DMS153 treated with DMSO at 0.1 percent for 48 hours (cell line): ENCODE data around the gene TMEM164.
"Not testable (repeated sequence)": the region's sequence is repeated elsewhere in the genome, so short reads cannot be mapped to it uniquely, and the experiment has no call there.

Source experiments
- DNase-seq: peaks from one replicate; lab custom pipeline; 2025; ENCODE audit not compliant: unreplicated experiment; lab: John Stamatoyannopoulos, UW

The TMEM164 gene

GRCh38 chrX:110002300-110003166, at the start of gene TMEM164:
Gene TMEM164, plus strand, starts transcription at chrX:110003114. Its CDS starts 661 bp downstream, at chrX:110003775.
- peak; percentile 34 for DNase-seq

DNA sequence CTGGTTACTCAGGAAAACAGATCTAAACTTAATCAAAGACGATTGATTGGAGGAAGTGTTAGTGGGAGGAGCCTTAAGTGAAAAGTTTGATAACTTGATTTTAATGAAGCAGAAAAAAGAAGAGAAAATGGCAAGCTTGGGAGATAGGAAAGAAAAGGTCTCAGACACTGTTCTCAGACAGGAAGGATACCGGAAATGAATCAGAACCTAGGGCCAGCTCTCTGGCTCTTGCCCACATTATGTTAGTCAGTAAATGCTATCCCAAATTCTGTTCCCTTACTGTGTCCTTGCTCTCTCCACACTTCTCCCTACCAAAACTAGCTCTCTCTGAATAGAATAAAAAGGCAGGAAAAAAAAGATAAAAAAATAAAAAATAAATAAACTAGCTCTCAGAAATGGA, 48.6 kb upstream of the TMEM164 start:
- DNase-seq = no peak

DNA sequence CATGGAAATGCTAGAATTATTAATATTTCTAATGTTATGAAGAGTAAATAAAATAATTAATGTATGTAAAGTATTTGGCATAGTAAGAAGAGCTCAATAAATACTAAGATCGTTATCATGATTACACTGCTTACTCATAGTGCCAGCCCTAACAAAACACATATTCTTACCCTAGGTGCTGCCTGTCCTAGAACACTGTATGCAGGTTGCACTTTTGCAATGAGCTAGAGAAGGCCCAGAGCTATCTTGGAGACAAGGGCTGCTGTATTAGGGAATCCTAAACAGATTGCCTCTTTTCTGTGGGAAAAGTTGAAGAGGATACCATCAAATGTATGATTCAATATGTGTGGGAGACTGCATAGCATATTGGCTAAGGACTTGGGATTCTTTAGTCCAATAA, 48.0 kb upstream of the TMEM164 start:
- DNase-seq = no peak

- no peak for DNase-seq
Observed at GRCh38 chrX:109958266-109958665, 44.6 kb upstream of the TMEM164 start.

DNA sequence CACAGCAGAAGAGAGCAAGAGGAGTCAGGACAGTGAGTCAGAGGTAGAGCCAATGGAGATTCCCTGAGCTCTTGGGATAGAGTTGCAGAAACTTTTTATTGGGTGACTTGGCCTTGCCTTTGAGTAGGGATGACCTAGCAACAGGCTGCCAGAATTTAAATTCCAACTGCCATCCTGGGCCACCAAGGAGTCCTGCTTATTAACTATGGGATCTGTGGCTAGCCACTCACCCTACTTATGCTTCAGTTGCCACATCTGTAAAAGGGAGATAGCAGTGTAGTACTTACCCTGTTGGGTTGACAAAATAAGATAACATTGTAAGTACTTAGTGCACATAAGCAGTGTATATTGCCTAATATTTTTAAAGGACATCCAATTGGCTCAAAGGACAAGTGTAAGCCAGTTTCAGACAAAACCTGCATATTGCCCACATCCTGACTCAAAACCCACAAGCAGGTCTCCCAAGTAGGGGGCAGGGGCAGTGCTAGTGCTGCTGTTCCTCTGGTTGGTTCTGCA, 43.5 kb upstream of the TMEM164 start:
- DNase-seq = no peak

DNA sequence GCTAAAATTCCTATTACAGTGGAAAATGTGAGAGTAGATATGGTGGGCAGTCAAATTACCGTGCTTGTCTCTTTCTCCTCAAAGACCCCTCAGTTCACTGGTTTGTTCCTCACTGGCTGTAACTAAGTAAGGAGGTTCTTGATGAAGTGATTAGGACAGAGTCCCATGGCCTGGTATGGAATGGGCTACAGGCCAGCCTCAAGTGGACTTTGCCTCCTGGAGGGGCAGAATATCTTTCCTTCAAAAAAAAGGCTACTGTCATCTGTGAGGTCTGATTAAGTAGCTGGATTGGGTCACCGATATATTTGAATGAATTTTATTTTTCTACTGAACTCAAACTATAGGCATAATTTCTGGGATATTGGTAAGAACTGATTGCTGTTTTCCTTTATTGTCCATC, 38.5 kb upstream of the TMEM164 start:
- DNase-seq = no peak

- no peak for DNase-seq
Observed at GRCh38 chrX:109966246-109966645, 36.7 kb upstream of the TMEM164 start.

GRCh38 chrX:109967156-109967555, 35.8 kb upstream of the TMEM164 start:
- DNase-seq = no peak

GRCh38 chrX:109970841-109971240, 32.1 kb upstream of the TMEM164 start:
- DNase-seq = not testable (repeated sequence)

DNA sequence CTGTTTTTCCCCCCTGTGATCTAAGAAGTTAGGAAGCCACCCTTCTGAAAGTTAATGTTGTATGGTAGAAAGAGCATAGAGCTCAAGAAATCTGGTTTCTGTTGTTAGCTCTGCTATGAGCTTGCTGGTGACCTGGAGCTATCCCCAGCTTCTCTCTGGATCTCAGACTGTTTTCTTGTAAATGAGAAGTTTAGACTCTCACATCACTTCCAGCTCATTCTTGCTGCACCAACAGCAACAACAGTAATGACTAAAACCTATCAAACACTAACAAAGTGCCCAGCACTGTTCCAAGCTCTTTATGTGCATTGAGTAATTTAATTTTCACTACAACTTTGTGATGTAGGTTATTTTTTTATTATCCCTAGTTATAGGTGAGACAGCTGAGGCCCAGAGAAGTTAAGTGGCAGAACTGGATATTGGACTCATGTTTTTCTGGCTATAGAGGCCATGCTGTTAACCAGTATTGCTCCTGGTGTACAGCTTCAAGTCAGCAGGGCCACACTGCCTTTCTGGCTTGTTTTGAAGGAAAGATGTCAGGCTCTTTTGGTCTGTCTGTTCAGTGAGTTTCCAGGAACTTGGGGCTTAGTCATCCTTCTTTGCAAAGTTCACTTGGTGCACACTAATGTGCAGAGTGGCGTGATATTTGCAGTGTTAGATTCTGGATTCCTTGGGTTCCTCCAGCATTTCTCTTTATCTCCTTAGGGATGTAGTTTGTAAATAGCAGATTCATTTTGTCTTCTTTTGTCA, 27.8 kb upstream of the TMEM164 start:
- no peak for DNase-seq

DNA sequence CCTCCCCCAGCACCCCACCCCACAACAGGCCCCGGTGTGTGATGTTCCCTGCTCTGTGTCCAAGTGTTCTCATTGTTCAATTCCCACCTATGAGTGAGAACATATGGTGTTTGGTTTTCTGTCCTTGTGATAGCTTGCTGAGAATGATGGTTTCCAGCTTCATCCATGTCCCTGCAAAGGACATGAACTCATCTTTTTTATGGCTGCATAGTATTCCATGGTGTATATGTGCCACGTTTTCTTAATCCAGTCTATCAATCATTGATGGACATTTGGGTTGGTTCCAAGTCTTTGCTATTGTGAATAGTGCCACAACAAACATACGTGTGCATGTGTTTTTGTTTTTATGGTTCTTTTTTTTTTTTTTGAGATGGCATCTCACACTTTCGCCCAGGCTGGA, 17.7 kb upstream of the TMEM164 start:
- not testable (repeated sequence) for DNase-seq

DNA sequence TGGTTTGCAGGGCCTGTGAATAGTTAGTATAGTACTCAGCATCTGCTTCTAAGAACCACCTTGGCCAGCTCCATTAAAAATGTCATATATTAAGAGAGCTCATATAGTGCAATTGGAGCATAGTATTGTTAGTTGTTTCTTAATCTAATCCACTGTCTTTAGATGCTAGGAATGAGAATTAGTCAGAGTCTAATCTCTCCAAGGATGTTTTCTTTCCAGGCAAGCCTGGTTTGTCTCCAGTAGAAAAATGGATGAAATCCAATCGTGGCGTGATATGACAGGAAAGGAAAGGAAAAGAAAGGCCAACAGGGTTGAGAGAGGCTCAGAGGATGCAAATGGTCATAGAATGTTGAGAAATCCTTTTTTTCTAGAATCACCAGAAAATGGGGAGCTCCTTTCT, 15.0 kb upstream of the TMEM164 start:
- DNase-seq = no peak

GRCh38 chrX:109990582-109991276, 12.2 kb upstream of the TMEM164 start:
- no peak for DNase-seq

DNA sequence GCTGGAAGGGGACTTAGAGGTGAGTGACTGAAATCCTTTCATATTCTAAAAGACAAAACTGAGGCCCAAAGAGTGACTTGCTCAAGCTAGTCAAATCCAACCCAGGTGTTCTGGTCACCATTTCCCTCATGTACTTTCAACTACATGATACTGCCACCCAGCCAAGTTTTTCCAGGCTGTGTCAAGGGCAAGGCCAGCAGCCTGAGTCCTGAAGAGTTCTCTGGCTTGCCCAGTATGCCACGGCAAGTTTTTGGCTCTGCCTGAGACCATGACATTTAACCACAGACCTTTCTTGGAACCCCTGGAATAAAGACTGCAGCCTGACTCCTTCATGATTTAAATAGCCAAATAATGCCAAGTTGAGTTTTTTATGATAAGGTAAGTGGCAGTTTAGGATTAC, 10.7 kb upstream of the TMEM164 start:
- DNase-seq = no peak

DNA sequence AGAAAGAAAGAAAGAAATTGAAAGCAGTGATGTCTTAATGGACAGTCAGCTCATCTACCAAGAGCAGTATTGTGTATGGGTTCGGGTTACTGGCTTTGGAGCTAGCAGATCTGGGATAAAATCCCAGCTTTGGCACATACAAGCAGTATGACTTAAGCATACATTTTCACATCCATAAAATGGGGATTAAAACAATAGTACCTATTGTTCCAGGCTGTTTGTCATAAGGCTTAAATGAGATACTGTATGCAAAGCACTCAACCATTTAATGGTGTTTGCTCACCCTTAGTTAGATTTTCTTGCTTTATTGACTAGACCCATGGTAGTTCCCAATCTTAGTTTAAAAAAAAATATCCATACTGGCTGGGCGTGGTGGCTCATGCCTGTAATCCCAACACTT, 7.8 kb upstream of the TMEM164 start:
- DNase-seq = no peak

DNA sequence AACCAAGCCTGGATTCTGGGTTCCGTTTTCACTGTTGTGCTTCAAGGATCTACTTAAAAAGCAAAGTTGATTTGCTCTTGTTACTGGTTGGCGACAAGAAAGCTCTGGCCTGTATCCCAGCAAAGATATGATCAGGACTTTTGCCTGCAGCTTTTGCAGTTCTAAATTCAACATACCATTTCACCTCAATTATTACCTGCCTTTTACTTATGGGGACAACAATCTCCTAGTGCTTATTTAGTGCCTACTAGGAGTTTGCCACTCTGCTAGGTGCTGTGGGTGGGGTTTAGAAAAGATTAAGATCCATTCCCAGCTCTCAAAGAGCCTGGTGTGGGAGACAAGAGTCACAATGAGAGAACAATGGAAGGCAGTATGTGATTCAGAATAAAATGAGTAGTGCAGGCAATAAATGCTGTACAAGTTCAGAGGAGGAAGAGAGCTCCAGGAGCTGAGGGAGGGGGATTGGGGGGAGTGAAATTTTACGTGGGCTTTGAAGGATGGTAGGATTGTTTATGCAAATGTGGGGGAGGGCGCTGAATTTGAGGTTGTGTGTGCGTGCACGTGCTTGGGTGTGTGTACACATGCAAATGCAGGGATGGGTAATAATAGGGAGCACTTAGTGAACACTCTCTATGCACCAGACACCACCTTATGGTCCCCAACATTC, 5.0 kb upstream of the TMEM164 start:
- DNase-seq = no peak

DNA sequence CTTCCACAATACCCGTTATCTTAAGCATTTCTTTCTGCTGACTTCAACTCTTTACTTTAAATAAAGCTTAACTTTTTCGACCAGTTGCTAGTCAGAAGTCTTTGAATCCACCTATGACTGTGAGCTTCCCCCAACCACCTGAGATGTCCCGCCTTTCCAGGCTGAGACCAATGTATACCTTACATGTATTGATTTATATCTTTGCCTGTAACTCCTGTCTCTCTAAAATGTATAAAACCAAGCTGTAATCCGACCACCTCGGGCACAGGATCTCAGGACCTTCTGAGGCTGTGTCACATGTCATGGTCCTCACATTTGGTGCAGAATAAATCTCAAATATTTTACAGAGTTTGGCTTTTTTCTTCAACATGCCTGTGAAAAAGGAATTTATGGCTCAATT, 2.9 kb upstream of the TMEM164 start:
- DNase-seq = no peak

DNA sequence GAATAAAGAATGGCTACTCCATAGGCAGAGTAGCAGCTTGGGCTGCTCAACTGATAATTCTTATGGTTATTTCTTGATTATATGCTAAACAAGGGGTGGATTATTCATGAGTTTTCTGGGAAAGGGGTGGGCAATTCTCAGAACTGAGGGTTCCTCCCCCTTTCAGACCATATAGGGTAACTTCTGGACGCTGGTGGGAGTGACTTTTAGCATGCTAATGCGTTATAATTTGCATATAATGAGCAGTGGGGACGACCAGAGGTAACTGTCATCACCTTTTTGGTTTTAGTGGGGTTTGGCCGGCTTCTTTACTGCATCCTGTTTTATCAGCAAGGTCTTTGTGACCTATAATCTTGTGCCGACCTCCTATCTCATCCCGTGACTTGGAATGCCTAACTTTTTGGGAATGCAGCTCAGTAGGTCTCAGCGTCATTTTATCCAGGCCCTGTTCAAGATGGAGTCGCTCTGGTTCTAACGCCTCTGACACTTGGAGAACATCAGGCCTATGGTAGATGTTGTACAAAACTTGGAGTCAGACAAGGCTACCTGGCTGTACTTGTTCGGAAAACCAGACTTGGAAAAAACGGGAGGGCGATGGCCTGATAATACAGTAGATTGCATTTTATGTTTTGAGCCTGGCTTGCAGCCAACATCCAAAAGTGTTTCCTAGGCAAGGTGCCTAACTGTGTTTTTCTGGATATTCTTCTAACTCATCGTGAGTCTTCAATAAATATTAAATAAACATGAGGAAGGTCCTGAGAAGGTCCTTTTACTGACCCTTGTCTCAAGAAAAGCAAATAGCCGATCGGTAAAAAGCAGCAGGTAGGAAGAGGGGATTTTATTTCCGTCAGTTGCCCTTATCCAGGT, 1.8 kb upstream of the TMEM164 start:
- DNase-seq = no peak

DNA sequence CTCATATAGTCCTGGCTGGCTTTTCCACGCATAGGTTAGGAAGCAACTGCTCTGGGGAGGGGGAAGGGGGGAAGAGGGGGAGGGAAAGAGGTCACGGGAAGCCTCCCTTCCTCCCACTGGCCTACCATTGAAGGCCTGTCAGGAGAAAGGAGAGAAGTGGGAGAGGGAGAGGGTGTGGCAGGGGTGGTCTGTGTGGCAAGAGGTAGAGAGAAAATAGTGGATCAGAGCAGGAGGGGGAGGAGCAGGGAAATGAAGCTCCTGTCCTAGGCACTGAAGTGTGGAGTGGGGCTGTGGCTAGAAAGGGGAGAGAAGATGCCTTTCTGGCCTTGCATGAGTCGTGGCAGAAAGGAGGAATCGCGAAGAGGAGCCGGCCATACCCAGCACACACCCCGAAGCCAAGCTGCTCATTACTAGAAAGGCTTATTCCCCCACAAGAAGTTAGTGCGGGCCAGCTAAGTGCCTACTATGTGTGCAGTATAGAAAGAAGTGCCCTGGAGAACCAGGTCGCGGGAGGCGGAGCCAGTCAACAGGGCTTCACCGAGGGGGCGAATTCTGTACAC, 1.1 kb upstream of the TMEM164 start:
- no peak for DNase-seq
